MCF 10A (cell line): ENCODE results near the gene DIP2C. TPM values are rescaled to one million over a fixed set of nuclear protein-coding genes. Genes with fewer than 3 reads are reported as not detected.

ENCODE experiments used
- BruUV-seq: library from RNA; stranded (reverse); fragments of 400-500 nt; replicated peaks from 2 replicates; lab custom pipeline; 2021; lab: Mats Ljungman, UMichigan
- CTCF ChIA-PET: fragments of 300-600 bp; sonication (Branson Sonifier 250); formaldehyde crosslinking; extraction: SDS; loops from one replicate; lab custom pipeline; 2021; ENCODE audit warnings: antibody characterized with exemption, inconsistent platforms; lab: Yijun Ruan, JAX
- POLR2A ChIA-PET: fragments of 300-600, 350-650 bp; sonication (Branson Sonifier 250); formaldehyde crosslinking; extraction: SDS; loops from one replicate; lab custom pipeline; 2020; ENCODE audit warnings: antibody characterized with exemption, inconsistent platforms; lab: Yijun Ruan, JAX
- DNase-seq: peaks from one replicate; pipeline ENCODE4 v3.0.0-alpha.2; 2018; ENCODE audit not compliant: unreplicated experiment
- H3K27ac Mint-ChIP-seq: one replicate; pipeline ENCODE4 v1.8.0; 2022; ENCODE audit warnings: mild to moderate bottlenecking, low read depth, mixed read lengths; ENCODE audit not compliant: unreplicated experiment
- H3K27me3 Mint-ChIP-seq: one replicate; pipeline ENCODE4 v1.8.0; 2022; ENCODE audit warnings: mixed read lengths; ENCODE audit not compliant: insufficient read depth, unreplicated experiment
- H3K36me3 Mint-ChIP-seq: one replicate; pipeline ENCODE4 v1.8.0; 2022; ENCODE audit warnings: mild to moderate bottlenecking, moderate library complexity, mixed read lengths; ENCODE audit not compliant: insufficient read depth, unreplicated experiment
- H3K4me1 Mint-ChIP-seq: one replicate; pipeline ENCODE4 v1.8.0; 2022; ENCODE audit warnings: mixed read lengths; ENCODE audit not compliant: insufficient read depth, unreplicated experiment
- H3K4me3 Mint-ChIP-seq: one replicate; pipeline ENCODE4 v1.8.0; 2022; ENCODE audit warnings: mild to moderate bottlenecking, moderate library complexity, mixed read lengths; ENCODE audit not compliant: unreplicated experiment
- H3K9me3 Mint-ChIP-seq: one replicate; pipeline ENCODE4 v1.8.0; 2022; ENCODE audit warnings: mixed read lengths; ENCODE audit not compliant: unreplicated experiment
- intact Hi-C: fragments of 100-400 bp; cut with micrococcal nuclease; formaldehyde crosslinking; loops from 2 replicates; pipeline ENCODE4 v1.14.1; 2022
- total RNA-seq: library from RNA; stranded (reverse); gene quantifications from 2 replicates; pipeline ENCODE4 v1.2.3, GENCODE V29; 2022
- TF ChIP-seq, protein P1 (sequence below): fragments of 200-600 bp; IDR thresholded peaks from one replicate; pipeline ENCODE4 v1.8.0; 2022; ENCODE audit warnings: antibody characterized with exemption, mild to moderate bottlenecking; ENCODE audit not compliant: unreplicated experiment

Gene DIP2C
- total RNA-seq, 1 experiment from 2014 or later, result 0.37 TPM

DNA sequence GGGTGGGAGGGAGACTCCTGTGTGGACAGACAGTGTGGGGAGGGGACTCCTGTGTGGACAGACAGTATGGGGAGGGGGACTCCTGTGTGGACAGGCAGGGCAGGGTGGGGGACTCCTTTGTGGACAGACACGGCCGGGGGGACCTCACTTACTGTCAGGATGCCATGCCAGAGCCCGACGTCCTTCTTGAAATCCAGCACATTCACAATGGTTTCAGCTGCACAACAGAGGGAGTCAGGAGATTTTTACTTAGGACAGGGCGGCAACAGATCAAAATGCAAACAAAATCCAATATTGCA is 301.9 kb downstream of the DIP2C start:
- Mint-ChIP-seq H3K9me3 (no peaks in the 10 kb centered on the region), H3K27me3 (no peaks in the 10 kb centered on the region), H3K36me3 (no peaks in the 10 kb centered on the region), H3K4me3 (no peak overlapping the region), H3K4me1 (no peaks in the 10 kb centered on the region), H3K27ac (no peak overlapping the region)
- POLR2A ChIA-PET, result interaction anchor here (0.8 kb wide), 1 partner anchor 14 kb away, joined by 3 read pairs; no protein-coding TSS in a partner anchor
- intact Hi-C loops, result no loop called here
- CTCF ChIA-PET, result no interaction called here
- no TSS peak for BruUV-seq
- TF ChIP-seq, protein P1, sequence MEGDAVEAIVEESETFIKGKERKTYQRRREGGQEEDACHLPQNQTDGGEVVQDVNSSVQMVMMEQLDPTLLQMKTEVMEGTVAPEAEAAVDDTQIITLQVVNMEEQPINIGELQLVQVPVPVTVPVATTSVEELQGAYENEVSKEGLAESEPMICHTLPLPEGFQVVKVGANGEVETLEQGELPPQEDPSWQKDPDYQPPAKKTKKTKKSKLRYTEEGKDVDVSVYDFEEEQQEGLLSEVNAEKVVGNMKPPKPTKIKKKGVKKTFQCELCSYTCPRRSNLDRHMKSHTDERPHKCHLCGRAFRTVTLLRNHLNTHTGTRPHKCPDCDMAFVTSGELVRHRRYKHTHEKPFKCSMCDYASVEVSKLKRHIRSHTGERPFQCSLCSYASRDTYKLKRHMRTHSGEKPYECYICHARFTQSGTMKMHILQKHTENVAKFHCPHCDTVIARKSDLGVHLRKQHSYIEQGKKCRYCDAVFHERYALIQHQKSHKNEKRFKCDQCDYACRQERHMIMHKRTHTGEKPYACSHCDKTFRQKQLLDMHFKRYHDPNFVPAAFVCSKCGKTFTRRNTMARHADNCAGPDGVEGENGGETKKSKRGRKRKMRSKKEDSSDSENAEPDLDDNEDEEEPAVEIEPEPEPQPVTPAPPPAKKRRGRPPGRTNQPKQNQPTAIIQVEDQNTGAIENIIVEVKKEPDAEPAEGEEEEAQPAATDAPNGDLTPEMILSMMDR, result no peak
- DNase-seq, result no peak

DNA sequence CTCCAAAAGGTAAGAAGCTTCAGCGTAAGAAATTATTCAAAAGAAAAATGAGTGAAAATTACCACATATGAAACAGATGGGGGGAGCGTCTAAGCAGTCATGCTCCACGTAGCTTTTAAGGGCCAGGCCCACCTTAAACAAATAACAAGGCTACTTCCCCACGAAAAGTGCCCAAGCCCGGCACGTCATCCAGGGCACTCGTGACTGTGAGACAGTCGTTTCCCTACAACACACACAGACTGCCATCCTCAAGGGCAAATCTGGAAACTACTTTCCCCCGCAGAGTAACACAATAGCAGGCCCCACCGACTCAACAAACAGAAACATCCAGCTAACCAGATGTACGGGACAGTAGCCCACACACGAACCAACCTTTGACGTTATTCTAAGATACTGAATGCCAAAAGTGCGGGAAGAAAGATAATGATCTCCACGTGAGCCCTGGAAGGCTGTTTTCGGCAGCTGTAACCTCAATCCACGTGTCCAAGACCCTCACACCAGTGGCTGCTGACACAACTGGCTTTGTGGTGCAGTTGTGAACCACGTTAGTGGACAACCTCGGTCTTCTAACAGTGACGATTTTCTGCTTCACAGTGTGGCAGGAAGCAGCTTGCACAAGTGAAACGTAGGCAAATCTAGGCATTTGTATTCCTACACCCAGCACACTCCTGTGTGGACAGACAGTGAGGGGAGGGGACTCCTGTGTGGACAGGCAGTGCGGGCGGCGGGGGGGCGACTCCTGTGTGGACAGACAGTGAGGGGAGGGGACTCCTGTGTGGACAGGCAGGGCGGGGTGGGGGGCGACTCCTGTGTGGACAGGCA is 302.5 kb downstream of the DIP2C start:
- TF ChIP-seq, protein P1, result no peak
- CTCF ChIA-PET, result no interaction called here
- BruUV-seq, result no TSS peak
- POLR2A ChIA-PET, result interaction anchor here (1.1 kb wide), 1 partner anchor 15 kb away, joined by 4 read pairs; no protein-coding TSS in a partner anchor
- H3K4me1 Mint-ChIP-seq, result no peaks in the 10 kb centered on the region
- H3K4me3 Mint-ChIP-seq, result no peak overlapping the region
- no peak for DNase-seq
- no peaks in the 10 kb centered on the region for H3K9me3 Mint-ChIP-seq
- no peaks in the 10 kb centered on the region for H3K36me3 Mint-ChIP-seq
- no peak overlapping the region for H3K27ac Mint-ChIP-seq
- intact Hi-C loops, result no loop called here
- H3K27me3 Mint-ChIP-seq, result peaks cover 2% of the 10 kb centered on the region

DNA sequence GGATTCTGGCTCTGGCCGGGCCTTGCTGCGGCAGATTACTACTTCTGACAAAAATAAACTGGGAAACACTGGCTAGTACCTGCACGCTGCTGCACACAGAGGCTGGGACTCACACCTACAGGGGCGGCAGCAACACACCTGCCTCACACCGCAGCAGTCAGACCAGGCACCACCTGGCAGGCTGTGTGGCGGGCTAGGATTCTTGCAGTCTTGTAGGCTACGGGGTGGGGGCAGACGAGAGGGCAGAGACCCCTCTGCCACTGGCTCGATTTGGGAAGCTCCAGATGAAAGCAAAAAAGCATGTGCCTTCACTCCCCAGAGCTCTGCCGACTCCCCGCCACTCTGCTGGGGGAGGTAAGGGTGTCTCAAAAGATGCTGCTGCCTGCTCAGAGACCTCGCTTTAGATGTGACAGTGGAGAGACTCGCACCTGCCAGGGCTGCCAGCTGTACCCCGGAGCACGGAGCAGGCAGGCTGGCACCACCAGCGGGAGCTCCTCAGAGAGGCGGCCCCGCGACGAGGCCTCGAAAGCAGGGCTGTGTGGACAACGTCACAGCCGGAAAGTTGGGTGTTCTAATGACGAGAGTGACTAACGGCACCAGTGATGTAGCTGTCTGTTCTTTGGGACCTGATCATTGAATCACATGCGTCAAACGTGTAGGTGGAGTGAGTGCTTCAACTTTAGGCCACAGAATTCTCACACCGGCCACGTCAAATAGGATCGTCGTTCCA is 303.7 kb downstream of the DIP2C start:
- intact Hi-C loops, result no loop called here
- Mint-ChIP-seq H3K36me3 (no peaks in the 10 kb centered on the region), H3K9me3 (no peaks in the 10 kb centered on the region), H3K27me3 (peaks cover 11% of the 10 kb centered on the region), H3K4me3 (no peak overlapping the region), H3K4me1 (no peaks in the 10 kb centered on the region), H3K27ac (no peak overlapping the region)
- ChIA-PET POLR2A (interaction anchor here (1.1 kb wide), 1 partner anchor 14 kb away, joined by 4 read pairs; no protein-coding TSS in a partner anchor), CTCF (no interaction called here)
- TF ChIP-seq, protein P1, result no peak
- no TSS peak for BruUV-seq
- no peak for DNase-seq

DNA sequence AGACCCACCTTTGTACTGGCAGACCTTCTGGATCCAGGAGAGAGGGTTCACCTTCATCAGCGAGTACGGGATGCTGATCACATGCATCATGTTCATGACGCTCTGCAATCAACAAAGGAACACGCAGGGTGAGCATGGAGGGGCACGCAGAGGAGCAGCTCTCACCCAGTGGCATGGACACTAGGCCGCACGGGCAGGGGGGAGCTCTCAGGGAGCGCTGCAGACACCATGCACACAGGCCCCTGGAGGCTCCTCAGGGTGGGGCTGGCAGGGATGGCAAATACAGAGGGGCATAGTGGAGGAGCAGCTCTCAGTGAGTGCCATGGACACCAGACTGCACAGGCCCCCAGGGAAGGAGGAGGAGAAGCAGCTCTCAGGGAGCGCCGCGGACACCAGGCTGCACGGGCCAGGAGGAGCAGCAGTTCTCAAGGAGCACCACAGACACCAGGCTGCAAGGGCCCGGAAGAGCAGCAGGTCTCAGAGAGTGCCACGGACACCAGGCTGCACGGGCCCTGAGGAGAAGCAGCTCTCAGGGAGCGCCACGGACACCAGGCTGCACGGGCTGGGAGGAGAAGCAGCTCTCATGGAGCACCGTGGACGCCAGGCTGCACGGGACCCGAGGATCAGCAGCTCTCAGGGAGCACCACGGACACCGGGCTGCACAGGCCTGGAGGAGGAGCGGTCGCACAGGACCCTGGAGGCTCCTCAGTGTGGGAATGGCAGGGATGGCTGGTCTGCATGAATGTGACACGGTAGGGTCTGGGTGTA is 304.7 kb downstream of the DIP2C start:
- Mint-ChIP-seq H3K27ac (no peak overlapping the region), H3K27me3 (peaks cover 21% of the 10 kb centered on the region), H3K36me3 (no peaks in the 10 kb centered on the region), H3K9me3 (no peaks in the 10 kb centered on the region), H3K4me3 (no peak overlapping the region), H3K4me1 (no peaks in the 10 kb centered on the region)
- CTCF ChIA-PET, result interaction anchor here (0.6 kb wide), 1 partner anchor 78 kb away, joined by 6 read pairs; no protein-coding TSS in a partner anchor
- POLR2A ChIA-PET, result no interaction called here
- DNase-seq, result no peak
- TF ChIP-seq, protein P1, result no peak
- BruUV-seq, result no TSS peak
- intact Hi-C loops, result no loop called here
